ENCODE data around the gene RYR3. TPM values are rescaled to one million over a fixed set of nuclear protein-coding genes. Genes with fewer than 3 reads are reported as not detected.

Gene RYR3
- total RNA-seq, 1 experiment from 2014 or later, result not detected

DNA sequence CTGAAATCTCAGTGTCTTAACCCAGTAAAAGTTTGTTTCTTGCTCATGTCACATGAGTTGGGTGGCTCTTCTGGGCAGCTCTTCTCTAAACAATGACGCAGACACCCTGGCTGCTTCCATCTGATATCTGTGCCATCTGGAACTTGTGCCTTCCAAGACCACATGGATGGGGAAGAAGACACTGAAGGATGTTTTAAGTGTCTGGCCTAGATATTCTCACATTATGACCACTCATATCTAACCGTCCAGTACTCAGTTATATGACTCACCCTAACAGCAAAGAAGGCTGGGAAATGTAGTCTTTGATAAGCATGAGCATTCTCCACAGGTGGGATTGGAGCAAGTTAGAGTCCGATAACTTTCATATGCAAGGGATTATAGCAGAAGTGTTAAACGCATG lies 66.4 kb downstream of the RYR3 start:
- DNase-seq, result no peak
- no peaks in the 10 kb centered on the region for H3K27me3 ChIP-seq (ENCODE audit: low read length)
- H3K9ac ChIP-seq (ENCODE audit: low read length), result no peak overlapping the region
- no peak overlapping the region for H3K4me2 ChIP-seq (ENCODE audit: low read depth, low read length, poor library complexity, severe bottlenecking)
- H3K79me2 ChIP-seq (ENCODE audit: low read length), result no peaks in the 10 kb centered on the region
- no peaks in the 10 kb centered on the region for H3K36me3 ChIP-seq (ENCODE audit: insufficient read depth, low read length)
- H3K4me3 ChIP-seq (ENCODE audit: low read length), result no peak overlapping the region
- no peaks in the 10 kb centered on the region for H3K4me1 ChIP-seq (ENCODE audit: low read length)
- H2AFZ ChIP-seq (ENCODE audit: low read length), result no peak overlapping the region
- H3K27ac ChIP-seq (ENCODE audit: low read length), result no peak overlapping the region
- no peaks in the 10 kb centered on the region for H3K9me3 ChIP-seq (ENCODE audit: low read length)
- H4K20me1 ChIP-seq (ENCODE audit: insufficient read depth, low read depth, low read length), result 0 out of 2 replicates have a peak, but pooled peaks cover 4% of the 10 kb centered on the region
- no peaks in the 10 kb centered on the region for H3K9me2 ChIP-seq (replicated peaks; ENCODE audit: insufficient read depth, low read length)

- Histone ChIP-seq H4K20me1 (ENCODE audit: insufficient read depth, low read depth, low read length) (no peaks in the 10 kb centered on the region), H3K9me2 (replicated peaks; ENCODE audit: insufficient read depth, low read length) (no peaks in the 10 kb centered on the region), H3K4me1 (ENCODE audit: low read length) (no peaks in the 10 kb centered on the region), H3K4me2 (ENCODE audit: low read depth, low read length, poor library complexity, severe bottlenecking) (no peak overlapping the region), H3K4me3 (ENCODE audit: low read length) (no peak overlapping the region), H3K27me3 (ENCODE audit: low read length) (no peaks in the 10 kb centered on the region), H3K9me3 (ENCODE audit: low read length) (no peaks in the 10 kb centered on the region), H3K9ac (ENCODE audit: low read length) (no peak overlapping the region), H3K79me2 (ENCODE audit: low read length) (no peaks in the 10 kb centered on the region), H3K27ac (ENCODE audit: low read length) (no peak overlapping the region), H2AFZ (ENCODE audit: low read length) (no peak overlapping the region), H3K36me3 (ENCODE audit: insufficient read depth, low read length) (no peaks in the 10 kb centered on the region)
- no peak for DNase-seq
These were observed 68.2 kb downstream of the RYR3 start for GRCh38 chr15:33378866-33379480.

- H3K9me3 ChIP-seq (ENCODE audit: low read length), result no peaks in the 10 kb centered on the region
- no peaks in the 10 kb centered on the region for H3K9me2 ChIP-seq (replicated peaks; ENCODE audit: insufficient read depth, low read length)
- H3K36me3 ChIP-seq (ENCODE audit: insufficient read depth, low read length), result no peaks in the 10 kb centered on the region
- H4K20me1 ChIP-seq (ENCODE audit: insufficient read depth, low read depth, low read length), result no peaks in the 10 kb centered on the region
- H3K27me3 ChIP-seq (ENCODE audit: low read length), result no peaks in the 10 kb centered on the region
- no peak for DNase-seq
- no peak overlapping the region for H3K4me3 ChIP-seq (ENCODE audit: low read length)
- H3K27ac ChIP-seq (ENCODE audit: low read length), result no peak overlapping the region
- H3K9ac ChIP-seq (ENCODE audit: low read length), result no peak overlapping the region
- no peak overlapping the region for H3K4me2 ChIP-seq (ENCODE audit: low read depth, low read length, poor library complexity, severe bottlenecking)
- H3K79me2 ChIP-seq (ENCODE audit: low read length), result no peaks in the 10 kb centered on the region
- H2AFZ ChIP-seq (ENCODE audit: low read length), result no peak overlapping the region
- H3K4me1 ChIP-seq (ENCODE audit: low read length), result no peaks in the 10 kb centered on the region
These were observed 69.6 kb downstream of the RYR3 start for GRCh38 chr15:33380406-33380805.

DNA sequence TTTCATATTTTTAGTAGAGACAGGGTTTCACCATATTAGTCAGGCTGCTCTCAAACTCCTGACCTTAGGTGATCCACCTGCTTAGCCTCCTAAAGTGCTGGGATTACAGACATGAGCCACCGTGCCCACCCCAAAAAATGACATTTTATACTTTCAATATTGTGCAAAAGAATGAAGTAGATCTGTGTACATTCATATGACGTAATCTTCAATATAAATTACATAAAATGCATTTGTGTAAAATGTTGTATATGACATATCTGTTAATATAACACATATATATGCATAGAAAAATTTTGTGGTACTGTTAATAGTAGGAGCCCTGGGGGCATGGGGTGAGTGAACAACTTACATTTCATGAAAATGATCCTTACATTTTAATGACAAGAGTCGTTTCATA lies 71.7 kb downstream of the RYR3 start:
- H3K9ac ChIP-seq (ENCODE audit: low read length), result no peak overlapping the region
- H2AFZ ChIP-seq (ENCODE audit: low read length), result no peak overlapping the region
- no peaks in the 10 kb centered on the region for H3K27me3 ChIP-seq (ENCODE audit: low read length)
- H3K36me3 ChIP-seq (ENCODE audit: insufficient read depth, low read length), result no peaks in the 10 kb centered on the region
- no peaks in the 10 kb centered on the region for H4K20me1 ChIP-seq (ENCODE audit: insufficient read depth, low read depth, low read length)
- no peak for DNase-seq
- H3K9me3 ChIP-seq (ENCODE audit: low read length), result no peaks in the 10 kb centered on the region
- no peaks in the 10 kb centered on the region for H3K79me2 ChIP-seq (ENCODE audit: low read length)
- H3K4me1 ChIP-seq (ENCODE audit: low read length), result no peaks in the 10 kb centered on the region
- H3K9me2 ChIP-seq (replicated peaks; ENCODE audit: insufficient read depth, low read length), result no peaks in the 10 kb centered on the region
- H3K27ac ChIP-seq (ENCODE audit: low read length), result no peak overlapping the region
- H3K4me3 ChIP-seq (ENCODE audit: low read length), result no peak overlapping the region
- H3K4me2 ChIP-seq (ENCODE audit: low read depth, low read length, poor library complexity, severe bottlenecking), result no peak overlapping the region

GRCh38 chr15:33384307-33384706 lies 73.5 kb downstream of the RYR3 start:
- DNase-seq, result no peak
- no peak overlapping the region for H3K9ac ChIP-seq (ENCODE audit: low read length)
- no peaks in the 10 kb centered on the region for H4K20me1 ChIP-seq (ENCODE audit: insufficient read depth, low read depth, low read length)
- no peaks in the 10 kb centered on the region for H3K9me2 ChIP-seq (replicated peaks; ENCODE audit: insufficient read depth, low read length)
- H3K36me3 ChIP-seq (ENCODE audit: insufficient read depth, low read length), result no peaks in the 10 kb centered on the region
- H3K79me2 ChIP-seq (ENCODE audit: low read length), result no peaks in the 10 kb centered on the region
- no peaks in the 10 kb centered on the region for H3K4me1 ChIP-seq (ENCODE audit: low read length)
- no peak overlapping the region for H3K4me3 ChIP-seq (ENCODE audit: low read length)
- H3K27me3 ChIP-seq (ENCODE audit: low read length), result no peaks in the 10 kb centered on the region
- H3K4me2 ChIP-seq (ENCODE audit: low read depth, low read length, poor library complexity, severe bottlenecking), result no peak overlapping the region
- H2AFZ ChIP-seq (ENCODE audit: low read length), result no peak overlapping the region
- H3K27ac ChIP-seq (ENCODE audit: low read length), result no peak overlapping the region
- H3K9me3 ChIP-seq (ENCODE audit: low read length), result no peaks in the 10 kb centered on the region

DNA sequence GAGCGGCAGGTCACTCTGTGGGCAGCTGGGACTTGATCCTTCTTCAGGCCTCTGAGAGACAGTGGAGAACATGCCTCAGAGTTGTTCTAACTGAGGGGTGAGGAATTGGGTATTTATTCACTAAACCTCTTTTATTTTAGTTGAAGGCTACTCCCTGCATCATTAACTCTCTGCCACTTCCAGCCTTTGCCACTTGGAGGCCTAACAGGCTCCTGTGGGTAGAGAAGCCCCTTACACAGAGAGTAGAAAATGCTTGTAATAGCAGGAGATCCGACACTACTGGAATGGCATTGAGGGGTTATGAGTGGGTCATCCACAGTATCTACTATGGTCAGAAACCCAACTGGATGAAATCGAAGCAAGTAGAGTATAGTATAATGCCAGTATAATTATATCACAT lies 81.7 kb downstream of the RYR3 start:
- H4K20me1 ChIP-seq (ENCODE audit: insufficient read depth, low read depth, low read length), result no peaks in the 10 kb centered on the region
- no peak overlapping the region for H3K9ac ChIP-seq (ENCODE audit: low read length)
- no peak overlapping the region for H2AFZ ChIP-seq (ENCODE audit: low read length)
- H3K4me3 ChIP-seq (ENCODE audit: low read length), result no peak overlapping the region
- H3K9me3 ChIP-seq (ENCODE audit: low read length), result no peaks in the 10 kb centered on the region
- H3K4me1 ChIP-seq (ENCODE audit: low read length), result no peaks in the 10 kb centered on the region
- no peak overlapping the region for H3K4me2 ChIP-seq (ENCODE audit: low read depth, low read length, poor library complexity, severe bottlenecking)
- H3K9me2 ChIP-seq (replicated peaks; ENCODE audit: insufficient read depth, low read length), result no peaks in the 10 kb centered on the region
- no peak for DNase-seq
- H3K36me3 ChIP-seq (ENCODE audit: insufficient read depth, low read length), result no peaks in the 10 kb centered on the region
- H3K27me3 ChIP-seq (ENCODE audit: low read length), result no peaks in the 10 kb centered on the region
- no peak overlapping the region for H3K27ac ChIP-seq (ENCODE audit: low read length)
- no peaks in the 10 kb centered on the region for H3K79me2 ChIP-seq (ENCODE audit: low read length)

GRCh38 chr15:33393546-33393945 lies 82.8 kb downstream of the RYR3 start:
- DNase-seq, result no peak

GRCh38 chr15:33395321-33395720 lies 84.6 kb downstream of the RYR3 start:
- DNase-seq, result no peak
- Histone ChIP-seq H3K4me2 (ENCODE audit: low read depth, low read length, poor library complexity, severe bottlenecking) (no peak overlapping the region), H3K27ac (ENCODE audit: low read length) (no peak overlapping the region), H3K79me2 (ENCODE audit: low read length) (no peaks in the 10 kb centered on the region), H4K20me1 (ENCODE audit: insufficient read depth, low read depth, low read length) (no peaks in the 10 kb centered on the region), H3K27me3 (ENCODE audit: low read length) (no peaks in the 10 kb centered on the region), H2AFZ (ENCODE audit: low read length) (no peak overlapping the region), H3K9me2 (replicated peaks; ENCODE audit: insufficient read depth, low read length) (no peaks in the 10 kb centered on the region), H3K9ac (ENCODE audit: low read length) (no peak overlapping the region), H3K36me3 (ENCODE audit: insufficient read depth, low read length) (no peaks in the 10 kb centered on the region), H3K9me3 (ENCODE audit: low read length) (no peaks in the 10 kb centered on the region), H3K4me1 (ENCODE audit: low read length) (no peaks in the 10 kb centered on the region), H3K4me3 (ENCODE audit: low read length) (no peak overlapping the region)

More at GRCh38 chr15:33393546-33393945, 82.8 kb downstream of the RYR3 start:
- Histone ChIP-seq H3K4me3 (ENCODE audit: low read length) (no peak overlapping the region), H3K27ac (ENCODE audit: low read length) (no peak overlapping the region), H3K9me2 (replicated peaks; ENCODE audit: insufficient read depth, low read length) (no peaks in the 10 kb centered on the region), H3K9ac (ENCODE audit: low read length) (no peak overlapping the region), H3K4me2 (ENCODE audit: low read depth, low read length, poor library complexity, severe bottlenecking) (no peak overlapping the region), H3K4me1 (ENCODE audit: low read length) (no peaks in the 10 kb centered on the region), H4K20me1 (ENCODE audit: insufficient read depth, low read depth, low read length) (no peaks in the 10 kb centered on the region), H3K36me3 (ENCODE audit: insufficient read depth, low read length) (no peaks in the 10 kb centered on the region), H3K27me3 (ENCODE audit: low read length) (no peaks in the 10 kb centered on the region), H3K79me2 (ENCODE audit: low read length) (no peaks in the 10 kb centered on the region), H2AFZ (ENCODE audit: low read length) (no peak overlapping the region), H3K9me3 (ENCODE audit: low read length) (no peaks in the 10 kb centered on the region)

- no peaks in the 10 kb centered on the region for H3K27me3 ChIP-seq (ENCODE audit: low read length)
- H3K79me2 ChIP-seq (ENCODE audit: low read length), result no peaks in the 10 kb centered on the region
- H2AFZ ChIP-seq (ENCODE audit: low read length), result no peak overlapping the region
- H3K4me2 ChIP-seq (ENCODE audit: low read depth, low read length, poor library complexity, severe bottlenecking), result no peak overlapping the region
- H3K27ac ChIP-seq (ENCODE audit: low read length), result no peak overlapping the region
- H4K20me1 ChIP-seq (ENCODE audit: insufficient read depth, low read depth, low read length), result no peaks in the 10 kb centered on the region
- H3K9me2 ChIP-seq (replicated peaks; ENCODE audit: insufficient read depth, low read length), result no peaks in the 10 kb centered on the region
- DNase-seq, result no peak
- H3K4me1 ChIP-seq (ENCODE audit: low read length), result no peaks in the 10 kb centered on the region
- H3K9ac ChIP-seq (ENCODE audit: low read length), result no peak overlapping the region
- H3K9me3 ChIP-seq (ENCODE audit: low read length), result no peaks in the 10 kb centered on the region
- no peaks in the 10 kb centered on the region for H3K36me3 ChIP-seq (ENCODE audit: insufficient read depth, low read length)
- no peak overlapping the region for H3K4me3 ChIP-seq (ENCODE audit: low read length)
These were observed 85.1 kb downstream of the RYR3 start for GRCh38 chr15:33395846-33396245.

Measured in Karpas-422 (cell line).